Keratinocyte (primary cell): ENCODE results near the gene THUMPD1. TPM values are rescaled to one million over a fixed set of nuclear protein-coding genes. Genes with fewer than 3 reads are reported as not detected.

Experiments
- DNase-seq: peaks from one replicate; pipeline ENCODE4 v3.0.0-alpha.2; 2011; ENCODE audit warnings: low read depth, missing footprints, low spot score
- FAIRE-seq: peaks from 2 replicates; lab custom pipeline; 2011; peaks lifted over from hg19 to GRCh38; lab: Jason Lieb, UNC
- H2AFZ ChIP-seq: 2 replicates; pipeline ENCODE4 v1.6.0; 2012; ENCODE audit warnings: low read length, control low read depth, inconsistent platforms; ENCODE audit not compliant: control insufficient read depth
- H3K27ac ChIP-seq: 2 replicates; pipeline ENCODE4 v1.5.1; 2011; ENCODE audit warnings: low read length; ENCODE audit not compliant: control insufficient read depth, insufficient read depth
- H3K27me3 ChIP-seq: 3 replicates; pipeline ENCODE4 v1.6.0; 2011; ENCODE audit warnings: low read length; ENCODE audit not compliant: control insufficient read depth, insufficient read depth; ENCODE audit errors: extremely low read depth
- H3K36me3 ChIP-seq, 2 experiments: 2 replicates in 1 of 2; 3 replicates in 1 of 2; pipeline ENCODE4 v1.5.1; 2011; ENCODE audit warnings: low read length in 2 of 2, mild to moderate bottlenecking in 1 of 2; ENCODE audit not compliant: control insufficient read depth in 2 of 2, insufficient read depth in 2 of 2; ENCODE audit errors: extremely low read depth in 1 of 2
- H3K4me1 ChIP-seq: 3 replicates; pipeline ENCODE4 v1.5.1; 2011; ENCODE audit warnings: low read length; ENCODE audit not compliant: control insufficient read depth, insufficient read depth; ENCODE audit errors: extremely low read depth
- H3K4me2 ChIP-seq: 3 replicates; pipeline ENCODE4 v1.6.0; 2011; ENCODE audit warnings: low read depth, low read length; ENCODE audit not compliant: control insufficient read depth, insufficient read depth; ENCODE audit errors: extremely low read depth
- H3K4me3 ChIP-seq, 3 experiments: fragments of 200-600 bp in 1 of 3; sonication (generic) in 1 of 3; 2 replicates in 2 of 3; 3 replicates in 1 of 3; pipeline ENCODE4 v1.5.1; 2011 to 2016; ENCODE audit warnings: low read length in 3 of 3, mild to moderate bottlenecking in 3 of 3, control low read depth in 2 of 3, inconsistent platforms in 1 of 3, low read depth in 1 of 3, mixed read lengths in 1 of 3, mixed run types in 1 of 3, moderate library complexity in 1 of 3; ENCODE audit not compliant: control insufficient read depth in 2 of 3, insufficient read depth in 2 of 3; ENCODE audit errors: extremely low read depth in 1 of 3
- H3K79me2 ChIP-seq: 2 replicates; pipeline ENCODE4 v1.6.0; 2012; ENCODE audit warnings: low read length; ENCODE audit not compliant: control insufficient read depth, insufficient read depth
- H3K9ac ChIP-seq: 3 replicates; pipeline ENCODE4 v1.6.0; 2011; ENCODE audit warnings: low read length; ENCODE audit not compliant: control insufficient read depth, insufficient read depth; ENCODE audit errors: extremely low read depth
- H3K9me1 ChIP-seq: 3 replicates; pipeline ENCODE4 v1.6.0; 2011; ENCODE audit warnings: low read length; ENCODE audit not compliant: control insufficient read depth, insufficient read depth; ENCODE audit errors: extremely low read depth
- H3K9me3 ChIP-seq: 2 replicates; pipeline ENCODE4 v1.5.1; 2012; ENCODE audit warnings: low read depth, low read length; ENCODE audit not compliant: control insufficient read depth
- H4K20me1 ChIP-seq: 3 replicates; pipeline ENCODE4 v1.6.0; 2011; ENCODE audit warnings: low read length; ENCODE audit not compliant: control insufficient read depth, insufficient read depth; ENCODE audit errors: extremely low read depth
- CTCF ChIP-seq, 3 experiments: IDR thresholded peaks in 1 of 3; conservative IDR thresholded peaks in 1 of 3; optimal IDR thresholded peaks in 1 of 3; 2 replicates in 2 of 3; 3 replicates in 1 of 3; pipeline versions ENCODE3 to v1.5.1; 2011; ENCODE audit warnings: low read length in 3 of 3, mild to moderate bottlenecking in 3 of 3, moderate library complexity in 2 of 3, control low read depth in 1 of 3, inconsistent platforms in 1 of 3; ENCODE audit not compliant: insufficient read depth in 2 of 3; ENCODE audit errors: extremely low read depth in 1 of 3
- EZH2 ChIP-seq: IDR thresholded peaks from one replicate; pipeline ENCODE4 v1.6.1; 2012; ENCODE audit warnings: inconsistent platforms, mild to moderate bottlenecking, low read length, moderate library complexity
- dilution Hi-C: fragments of 300-500 bp; cut with MboI; formaldehyde crosslinking; loops from one replicate; pipeline ENCODE4 v1.7.0; 2020; ENCODE audit warnings: low sequenced_read_pairs; ENCODE audit not compliant: extremely low pct_ligation_motif_present
- polyA plus RNA-seq, 5 experiments: library from polyadenylated mRNA; depleted of rRNA in 3 of 5; stranded (reverse) in 3 of 5; stranded (forward) in 1 of 5; unstranded in 1 of 5; fragments of >200 nt; gene quantifications; 1 replicate in 1 of 5; 2 replicates in 3 of 5; 3 replicates in 1 of 5; pipeline versions ENCODE4 v1.2.1 to v1.2.3, GENCODE V29; 2011 to 2012; ENCODE audit warnings: missing spikeins in 2 of 5, low read depth in 1 of 5, low replicate concordance in 1 of 5

THUMPD1 gene
- polyA plus RNA-seq, 1 donor (not counting 4 experiments of a cell fraction or from before 2014, with no cell fraction given), result 25.9 TPM

DNA sequence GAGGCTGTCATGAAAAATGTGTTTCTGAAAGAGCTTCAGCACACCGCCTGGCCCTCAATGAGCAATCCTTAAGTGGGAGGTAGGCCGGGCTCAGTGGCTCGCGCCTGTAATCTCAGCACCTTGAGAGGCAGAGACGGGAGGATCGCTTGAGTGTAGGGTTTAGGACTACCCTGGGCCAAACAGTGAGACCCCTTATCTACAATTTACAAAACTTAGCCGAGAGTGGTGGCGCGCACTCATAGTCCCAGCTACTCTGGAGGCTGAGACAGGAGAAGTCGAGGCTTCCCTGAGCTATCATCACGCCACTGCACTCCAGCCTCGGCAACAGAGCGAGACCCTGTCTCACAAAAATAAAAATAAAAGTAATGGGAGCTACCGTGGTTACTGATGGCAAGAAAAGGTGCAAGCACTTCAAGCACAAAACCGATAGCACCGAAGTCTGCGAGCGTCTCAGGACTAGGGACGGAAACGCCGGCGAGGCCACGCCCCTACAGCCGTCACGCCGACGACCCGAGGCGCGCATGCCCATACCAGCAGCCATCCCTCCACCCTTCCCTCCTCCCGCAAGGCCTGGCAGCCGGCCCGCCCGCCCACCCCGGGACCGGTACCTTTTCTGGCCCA lies 607 bp downstream of the THUMPD1 start:
- Histone ChIP-seq H2AFZ (peak overlapping the region; percentile 96), H3K4me1 (peaks cover 14% of the 10 kb centered on the region), H3K36me3 (peaks cover 12 to 22% of the 10 kb centered on the region in 2 experiments), H3K79me2 (peaks cover 31% of the 10 kb centered on the region), H3K9me3 (no peaks in the 10 kb centered on the region), H3K9ac (peak overlapping the region; percentile 89), H3K4me3 (peak overlapping the region; percentile 94 to 100 (median 99)), H4K20me1 (peaks cover 11% of the 10 kb centered on the region), H3K4me2 (peak overlapping the region; percentile 99), H3K27ac (peak overlapping the region; percentile 89), H3K9me1 (no peaks in the 10 kb centered on the region), H3K27me3 (no peaks in the 10 kb centered on the region)
- TF ChIP-seq CTCF (optimal IDR thresholded peaks at IDR 0.05 in 1 of 3, IDR thresholded peaks at IDR 0.05 in 1 of 3, conservative IDR thresholded peaks at IDR 0.05 in 1 of 3; ENCODE audit: extremely low read depth in 1 of 3, insufficient read depth in 2 of 3, low read length in 3 of 3) (no peak), EZH2 (no peak)
- DNase-seq (no peak), FAIRE-seq (no peak)
- dilution Hi-C loops, result no loop called here

DNA sequence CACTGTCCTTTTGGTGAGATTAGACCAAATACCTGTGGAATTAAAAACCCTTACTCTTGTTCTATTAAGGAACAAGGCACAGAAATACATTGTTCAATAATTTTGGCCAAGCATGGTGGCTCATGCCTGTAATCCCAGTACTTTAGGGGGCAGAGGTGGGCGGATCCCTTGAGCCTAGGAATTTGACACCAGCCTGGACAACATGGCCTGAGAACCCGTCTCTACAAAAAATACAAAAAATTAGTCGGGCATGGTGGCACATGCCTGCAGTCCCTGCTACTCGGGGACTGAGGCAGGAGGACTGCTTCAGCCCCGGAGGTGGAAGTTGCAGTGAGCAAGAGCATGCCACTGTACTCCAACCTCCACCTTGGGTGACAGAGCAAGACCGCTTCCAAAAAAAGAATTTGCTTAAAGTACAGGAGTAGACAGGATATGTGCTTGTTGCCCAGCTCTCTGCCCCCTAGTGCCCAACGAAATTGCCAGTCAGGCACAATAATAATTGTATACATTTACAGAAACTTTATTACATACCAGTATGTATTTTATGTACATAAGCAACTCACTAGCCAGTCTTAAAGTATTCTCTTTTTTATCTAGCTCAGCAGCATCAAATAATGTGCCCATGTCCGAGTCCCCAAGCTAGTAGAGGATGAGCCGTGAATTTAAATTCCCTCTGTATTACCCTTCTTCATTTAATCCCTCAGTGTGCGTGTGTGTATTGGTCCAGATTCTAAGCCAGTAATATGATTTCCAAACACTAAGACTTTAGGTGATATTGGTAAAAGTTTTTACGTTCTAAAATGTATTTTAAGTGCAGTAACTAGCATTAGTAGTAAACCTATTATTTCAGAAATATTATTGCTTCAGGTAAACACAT lies 1.4 kb downstream of the THUMPD1 start:
- Histone ChIP-seq H3K4me3 (peak overlapping the region; percentile 94 to 100 (median 99)), H3K9me3 (no peaks in the 10 kb centered on the region), H3K27ac (peak overlapping the region; percentile 89), H3K4me2 (peak overlapping the region; percentile 99), H3K9ac (peak overlapping the region; percentile 89), H3K79me2 (peaks cover 31% of the 10 kb centered on the region), H4K20me1 (peaks cover 11% of the 10 kb centered on the region), H3K36me3 (peaks cover 13 to 24% of the 10 kb centered on the region in 2 experiments), H3K27me3 (no peaks in the 10 kb centered on the region), H3K9me1 (no peaks in the 10 kb centered on the region), H2AFZ (peak overlapping the region; percentile 76), H3K4me1 (peaks cover 14% of the 10 kb centered on the region)
- DNase-seq (no peak), FAIRE-seq (no peak)
- TF ChIP-seq EZH2, result no peak
- peak; percentile 53 to 62 (median 59) for TF ChIP-seq CTCF (optimal IDR thresholded peaks at IDR 0.05 in 1 of 3, IDR thresholded peaks at IDR 0.05 in 1 of 3, conservative IDR thresholded peaks at IDR 0.05 in 1 of 3; ENCODE audit: extremely low read depth in 1 of 3, insufficient read depth in 2 of 3, low read length in 3 of 3)
- dilution Hi-C loops, result no loop called here
